Smooth muscle cell (in vitro differentiated cells): ENCODE data around the gene NADSYN1. TPM values are rescaled to one million over a fixed set of nuclear protein-coding genes. Genes with fewer than 3 reads are reported as not detected.

Experiments
- DNase-seq: peaks from one replicate; lab custom pipeline; 2025; ENCODE audit not compliant: unreplicated experiment; lab: John Stamatoyannopoulos, UW
- H2AFZ ChIP-seq: fragments of 200-600 bp; sonication (generic); 2 replicates; pipeline ENCODE4 v1.6.0; 2016; ENCODE audit warnings: antibody characterized with exemption, low read depth, mild to moderate bottlenecking
- H3F3A ChIP-seq: fragments of 200-600 bp; sonication (generic); 2 replicates; pipeline ENCODE4 v1.6.0; 2017; ENCODE audit warnings: antibody characterized with exemption, low read depth
- H3K27ac ChIP-seq: fragments of 200-600 bp; sonication (generic); 2 replicates; pipeline ENCODE4 v1.5.1; 2016; ENCODE audit warnings: low read depth, mild to moderate bottlenecking
- H3K27me3 ChIP-seq: fragments of 200-600 bp; sonication (generic); 2 replicates; pipeline ENCODE4 v1.6.1; 2016; ENCODE audit warnings: low read depth, mild to moderate bottlenecking
- H3K36me3 ChIP-seq: fragments of 200-600 bp; sonication (generic); 2 replicates; pipeline ENCODE4 v1.5.1; 2016; ENCODE audit warnings: low read depth
- H3K4me1 ChIP-seq: fragments of 200-600 bp; sonication (generic); 2 replicates; pipeline ENCODE4 v1.5.1; 2016; ENCODE audit warnings: low read depth
- H3K4me2 ChIP-seq: fragments of 200-600 bp; sonication (generic); 2 replicates; pipeline ENCODE4 v1.6.0; 2016; ENCODE audit warnings: mild to moderate bottlenecking
- H3K4me3 ChIP-seq: fragments of 200-600 bp; sonication (generic); 2 replicates; pipeline ENCODE4 v1.5.1; 2016; ENCODE audit warnings: mild to moderate bottlenecking
- H3K79me2 ChIP-seq: fragments of 200-600 bp; sonication (generic); 2 replicates; pipeline ENCODE4 v1.6.0; 2016; ENCODE audit warnings: low read depth, mild to moderate bottlenecking
- H3K9ac ChIP-seq: fragments of 200-600 bp; sonication (generic); 2 replicates; pipeline ENCODE4 v1.6.0; 2016; ENCODE audit warnings: low read depth
- H3K9me3 ChIP-seq: fragments of 200-600 bp; sonication (generic); replicated peaks from 2 replicates; pipeline ENCODE4 v1.5.1; 2016; ENCODE audit warnings: low read depth
- H4K20me1 ChIP-seq: fragments of 200-600 bp; sonication (generic); 2 replicates; pipeline ENCODE4 v1.6.0; 2016; ENCODE audit warnings: low read depth
- CTCF ChIP-seq: fragments of 200-600 bp; sonication (generic); IDR thresholded peaks from 2 replicates; pipeline ENCODE4 v1.5.1; 2017; ENCODE audit warnings: borderline replicate concordance, mild to moderate bottlenecking, antibody characterized with exemption; ENCODE audit not compliant: insufficient read depth, poor library complexity, severe bottlenecking
- WGBS: methylation state at CpG from one replicate; pipeline ENCODE4 v1.1.7; 2016; ENCODE audit warnings: low lambda C conversion rate; 5-methylcytosine and 5-hydroxymethylcytosine counted together
- polyA plus RNA-seq: library from polyadenylated mRNA; unstranded; fragments of >200 nt; fragmentation: Nextera tagmentation; extraction: Ambion mirVana; gene quantifications from 2 replicates; pipeline ENCODE4 v1.2.1, GENCODE V29; 2016
- total RNA-seq: library from RNA; depleted of rRNA; stranded (reverse); fragments of >200 nt; gene quantifications from 2 replicates; pipeline ENCODE4 v1.2.3, GENCODE V29; 2014

The NADSYN1 gene
- total and polyA plus RNA-seq, 2 experiments from 2014 or later, result 30.2 to 33.8 TPM

- no peak overlapping the region for H3K4me3 ChIP-seq
- H3K36me3 ChIP-seq, result peaks cover 10% of the 10 kb centered on the region
- no peak overlapping the region for H2AFZ ChIP-seq
- H3K4me2 ChIP-seq, result no peak overlapping the region
- DNase-seq, result no peak
- TF ChIP-seq CTCF, result no peak
- no peaks in the 10 kb centered on the region for H3F3A ChIP-seq
- H3K9ac ChIP-seq, result no peak overlapping the region
- 79% methylated on average over 6 of the region's 6 CpGs for WGBS
- no peaks in the 10 kb centered on the region for H4K20me1 ChIP-seq
- no peak overlapping the region for H3K27ac ChIP-seq
- H3K4me1 ChIP-seq, result no peaks in the 10 kb centered on the region
- H3K79me2 ChIP-seq, result no peaks in the 10 kb centered on the region
- no peaks in the 10 kb centered on the region for H3K9me3 ChIP-seq
- no peaks in the 10 kb centered on the region for H3K27me3 ChIP-seq
Observed at GRCh38 chr11:71500601-71501021, 47.6 kb downstream of the NADSYN1 start.

- Histone ChIP-seq H3K4me1 (no peaks in the 10 kb centered on the region), H3K79me2 (no peaks in the 10 kb centered on the region), H3K9me3 (no peaks in the 10 kb centered on the region), H3K4me2 (no peak overlapping the region), H3K36me3 (peaks cover 10% of the 10 kb centered on the region), H2AFZ (no peak overlapping the region), H4K20me1 (no peaks in the 10 kb centered on the region), H3K9ac (no peak overlapping the region), H3K4me3 (no peak overlapping the region), H3K27me3 (no peaks in the 10 kb centered on the region), H3K27ac (no peak overlapping the region), H3F3A (no peaks in the 10 kb centered on the region)
- no peak for TF ChIP-seq CTCF
- DNase-seq, result no peak
- WGBS, result 97% methylated on average over 30 of the region's 30 CpGs
Observed at GRCh38 chr11:71501071-71501985, 48.3 kb downstream of the NADSYN1 start.

GRCh38 chr11:71502026-71502425 lies 49.0 kb downstream of the NADSYN1 start:
- H3K4me1 ChIP-seq, result no peaks in the 10 kb centered on the region
- WGBS, result 97% methylated on average over 10 of the region's 10 CpGs
- H3K36me3 ChIP-seq, result peaks cover 10% of the 10 kb centered on the region
- no peak overlapping the region for H3K4me2 ChIP-seq
- no peak for DNase-seq
- TF ChIP-seq CTCF, result no peak
- H3K79me2 ChIP-seq, result no peaks in the 10 kb centered on the region
- no peak overlapping the region for H2AFZ ChIP-seq
- H3K27ac ChIP-seq, result no peak overlapping the region
- no peaks in the 10 kb centered on the region for H3K9me3 ChIP-seq
- no peaks in the 10 kb centered on the region for H3K27me3 ChIP-seq
- no peak overlapping the region for H3K4me3 ChIP-seq
- no peaks in the 10 kb centered on the region for H3F3A ChIP-seq
- H4K20me1 ChIP-seq, result no peaks in the 10 kb centered on the region
- no peak overlapping the region for H3K9ac ChIP-seq
